HAP-1 (cell line): ENCODE data around the gene USP19.

Source experiments
- DNase-seq, 2 experiments: peaks; one replicate each; pipeline ENCODE4 v3.0.0-alpha.2; 2016 to 2020; ENCODE audit warnings: low spot score in 2 of 2
- H3K27me3 ChIP-seq: fragments of 250-450 bp; sonication (Bioruptor Pico); 2 replicates; pipeline ENCODE4 v1.5.1; 2020; ENCODE audit warnings: low read depth, mild to moderate bottlenecking, moderate library complexity
- H3K36me3 ChIP-seq: fragments of 250-450 bp; sonication (Bioruptor Pico); replicated peaks from 2 replicates; pipeline ENCODE4 v1.5.1; 2020; ENCODE audit warnings: mild to moderate bottlenecking
- H3K4me1 ChIP-seq: fragments of 250-450 bp; sonication (Bioruptor Pico); 2 replicates; pipeline ENCODE4 v1.5.1; 2020; ENCODE audit warnings: mild to moderate bottlenecking
- H3K4me3 ChIP-seq: fragments of 250-450 bp; sonication (Bioruptor Pico); 2 replicates; pipeline ENCODE4 v1.5.1; 2020; ENCODE audit warnings: mild to moderate bottlenecking, moderate library complexity
- H3K9me3 ChIP-seq: fragments of 250-450 bp; sonication (Bioruptor Pico); 2 replicates; pipeline ENCODE4 v1.5.1; 2020; ENCODE audit warnings: mild to moderate bottlenecking, moderate library complexity
- in situ Hi-C: fragments of 300-500 bp; cut with MboI; formaldehyde crosslinking; loops from 3 replicates; pipeline ENCODE4 v1.14.3; 2020; ENCODE audit warnings: low sequenced_read_pairs, inconsistent platforms, mixed read lengths

Gene USP19

DNA sequence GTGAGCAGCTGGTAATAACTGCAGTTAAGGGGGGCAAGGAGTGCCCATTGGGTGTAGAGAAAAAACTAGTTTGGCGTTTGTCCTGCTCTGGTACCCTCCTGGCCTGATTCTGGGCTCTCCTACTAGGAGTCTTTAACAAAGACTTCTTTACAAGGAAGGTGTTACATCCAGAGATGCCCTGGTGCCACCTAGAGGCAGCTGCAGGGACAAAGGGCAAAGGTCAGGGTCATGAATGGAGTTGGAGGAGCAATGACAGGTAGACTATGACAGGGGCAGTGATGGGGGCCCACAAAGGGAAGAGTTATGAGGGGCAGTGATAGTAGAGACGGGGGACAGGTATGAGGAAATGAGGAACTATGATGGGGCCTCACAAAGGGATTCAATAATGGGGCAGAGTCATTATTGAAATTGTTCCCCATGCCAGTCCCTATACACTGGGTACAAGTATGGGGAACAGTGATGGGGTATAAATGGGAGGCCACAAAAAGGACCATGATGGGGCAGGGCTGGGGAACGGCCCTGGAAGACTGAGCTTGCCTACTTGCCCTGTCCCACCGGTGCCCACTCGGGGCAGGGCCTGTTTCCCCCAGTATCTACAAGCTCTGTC lies 37.6 kb upstream of the USP19 start:
- in situ Hi-C loops, result loop anchor here (25.0 kb wide), 1 partner anchor 279 kb away; the partner anchor contains the start of gene NICN1
- H3K27me3 ChIP-seq, result no peaks in the 10 kb centered on the region
- H3K4me3 ChIP-seq, result no peak overlapping the region
- no peaks in the 10 kb centered on the region for H3K4me1 ChIP-seq
- H3K9me3 ChIP-seq, result no peaks in the 10 kb centered on the region
- peaks cover 6% of the 10 kb centered on the region for H3K36me3 ChIP-seq
- peak in 1 of 2 experiments; percentile 66 for DNase-seq

- in situ Hi-C loops, result loop anchor here (25.0 kb wide), 1 partner anchor 280 kb away; the partner anchor contains the start of gene NICN1
These were observed 36.7 kb upstream of the USP19 start for GRCh38 chr3:49157289-49157688.

DNA sequence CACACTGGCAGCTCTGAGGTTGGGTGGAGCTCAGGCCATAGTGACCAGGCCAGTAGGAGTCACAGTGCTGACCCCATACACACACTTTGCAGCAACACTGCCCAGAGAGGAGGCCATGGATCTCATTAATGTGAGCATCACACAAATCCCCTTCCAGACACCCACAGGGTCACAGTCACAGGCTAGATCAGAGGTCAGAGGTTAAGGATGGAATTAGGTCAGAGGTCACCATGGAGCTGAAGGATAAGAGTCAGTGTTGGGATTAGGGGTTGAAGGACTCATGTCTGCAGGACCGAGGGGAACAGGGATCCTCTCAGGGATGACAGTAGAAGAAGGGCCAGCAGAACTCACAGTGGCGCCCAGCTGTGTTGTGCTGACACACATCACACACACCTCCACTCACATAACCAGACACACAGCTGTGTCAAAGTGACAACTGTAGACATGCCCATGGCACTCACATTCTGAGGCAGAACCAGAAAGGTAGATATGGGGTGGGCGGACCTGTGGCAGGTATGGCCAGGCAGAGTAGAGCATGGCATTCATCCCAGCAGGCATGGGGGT lies 32.8 kb upstream of the USP19 start:
- DNase-seq, result no peak
- in situ Hi-C loops, result loop anchor here (25.0 kb wide), 1 partner anchor 284 kb away; the partner anchor contains the start of gene NICN1
- Histone ChIP-seq H3K27me3 (no peaks in the 10 kb centered on the region), H3K36me3 (no peaks in the 10 kb centered on the region), H3K4me1 (no peaks in the 10 kb centered on the region), H3K9me3 (no peaks in the 10 kb centered on the region), H3K4me3 (no peak overlapping the region)

More at GRCh38 chr3:49157289-49157688, 36.7 kb upstream of the USP19 start:
- Histone ChIP-seq H3K36me3 (no peaks in the 10 kb centered on the region; the same call in none of the 2 replicates), H3K27me3 (no peaks in the 10 kb centered on the region), H3K4me1 (no peaks in the 10 kb centered on the region), H3K9me3 (no peaks in the 10 kb centered on the region), H3K4me3 (no peak overlapping the region)
- DNase-seq, result no peak

GRCh38 chr3:49151610-49152009 lies 31.0 kb upstream of the USP19 start:
- in situ Hi-C loops, result loop anchor here (25.0 kb wide), 1 partner anchor 286 kb away; the partner anchor contains the start of gene NICN1
- Histone ChIP-seq H3K4me3 (no peak overlapping the region), H3K9me3 (no peaks in the 10 kb centered on the region), H3K36me3 (no peaks in the 10 kb centered on the region), H3K27me3 (no peaks in the 10 kb centered on the region), H3K4me1 (no peaks in the 10 kb centered on the region)
- DNase-seq, result no peak

GRCh38 chr3:49148159-49148558 lies 27.5 kb upstream of the USP19 start:
- Histone ChIP-seq H3K36me3 (no peaks in the 10 kb centered on the region), H3K27me3 (no peaks in the 10 kb centered on the region), H3K4me1 (no peaks in the 10 kb centered on the region), H3K4me3 (no peak overlapping the region), H3K9me3 (no peaks in the 10 kb centered on the region)
- no peak for DNase-seq
- in situ Hi-C loops, result no loop called here

DNA sequence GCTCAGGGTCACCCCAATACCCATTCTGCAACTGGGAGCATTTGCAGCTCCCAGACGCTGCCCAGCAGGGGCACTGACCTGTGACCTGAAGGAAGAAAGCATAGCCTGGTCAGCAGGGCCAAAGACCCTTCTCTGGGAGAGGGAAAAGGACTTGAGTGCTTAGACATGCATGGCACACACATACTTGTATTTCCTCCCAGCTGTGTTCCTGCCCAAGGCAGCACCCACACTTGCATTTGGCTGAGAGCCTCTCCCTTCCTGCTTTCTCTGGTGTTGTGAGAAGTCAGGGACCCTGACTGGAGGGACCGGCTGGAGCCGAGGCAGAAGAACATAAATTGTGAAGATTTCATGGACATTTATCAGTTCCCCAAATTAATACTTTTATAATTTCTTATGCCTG lies 19.5 kb upstream of the USP19 start:
- in situ Hi-C loops, result no loop called here
- Histone ChIP-seq H3K9me3 (no peaks in the 10 kb centered on the region), H3K36me3 (no peaks in the 10 kb centered on the region), H3K4me3 (no peak overlapping the region), H3K4me1 (no peaks in the 10 kb centered on the region), H3K27me3 (no peaks in the 10 kb centered on the region)
- DNase-seq, result no peak

DNA sequence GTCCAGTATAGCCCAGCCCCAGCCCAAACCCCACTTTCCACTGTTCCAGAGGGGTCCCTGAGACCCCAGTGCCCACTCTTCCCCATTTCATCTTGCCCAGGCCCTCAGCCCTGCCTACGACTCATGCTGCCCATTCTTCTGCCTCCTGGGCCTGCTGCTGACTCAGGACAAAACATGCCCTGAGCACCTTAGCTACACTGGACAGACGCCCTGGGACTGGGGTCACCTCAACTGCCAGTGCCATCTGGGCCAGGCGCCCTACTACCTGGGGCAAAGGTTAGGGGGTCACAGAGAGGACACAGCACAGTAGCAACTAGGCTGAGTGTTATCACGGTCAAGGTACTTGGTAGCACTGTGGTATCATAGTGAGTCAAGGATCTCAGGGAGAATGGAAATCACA lies 14.9 kb upstream of the USP19 start:
- in situ Hi-C loops, result no loop called here

GRCh38 chr3:49134471-49135265 lies 14.0 kb upstream of the USP19 start:
- H3K4me3 ChIP-seq, result no peak overlapping the region
- in situ Hi-C loops, result no loop called here

More for the DNA sequence above, 14.9 kb upstream of the USP19 start:
- Histone ChIP-seq H3K9me3 (no peaks in the 10 kb centered on the region), H3K36me3 (peaks cover 11% of the 10 kb centered on the region), H3K27me3 (no peaks in the 10 kb centered on the region), H3K4me1 (peaks cover 18% of the 10 kb centered on the region), H3K4me3 (no peak overlapping the region)
- no peak for DNase-seq

DNA sequence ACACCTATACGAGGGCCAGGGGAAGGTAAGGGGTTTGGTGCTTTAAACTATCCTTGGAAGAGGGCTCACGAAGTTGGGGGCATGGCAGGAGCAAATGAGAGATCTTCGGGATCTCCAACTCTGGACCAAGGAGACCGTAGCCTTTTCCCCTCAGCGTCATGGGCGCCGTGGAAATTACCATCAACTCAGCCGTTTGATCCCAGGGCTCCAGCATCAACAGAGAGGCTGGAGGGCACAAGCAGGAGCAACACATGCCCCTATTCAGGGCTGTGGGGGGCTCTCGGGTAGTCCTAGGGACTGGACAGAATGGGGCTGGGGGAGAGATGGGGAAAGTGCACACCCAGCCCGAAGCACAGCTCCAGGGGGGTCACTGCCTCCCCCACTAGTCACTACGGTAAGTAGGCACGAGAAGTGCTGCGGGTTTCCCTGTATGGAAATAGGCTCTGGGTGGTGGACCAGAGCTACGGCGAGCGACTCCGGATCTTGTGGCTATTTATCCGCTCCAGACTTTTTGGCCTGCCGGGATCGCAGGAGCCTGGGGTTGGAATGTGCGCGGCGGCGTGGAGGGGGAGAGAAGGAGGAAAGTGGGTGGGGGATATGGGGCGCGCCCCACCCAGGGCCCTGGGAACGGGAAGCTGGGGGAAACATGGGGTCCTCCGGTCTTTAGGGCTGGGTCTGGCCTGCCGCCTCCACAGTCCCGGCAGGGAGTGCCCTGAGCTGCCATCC lies 12.8 kb upstream of the USP19 start:
- H3K36me3 ChIP-seq, result peaks cover 14% of the 10 kb centered on the region
- H3K4me1 ChIP-seq, result peaks cover 18% of the 10 kb centered on the region
- in situ Hi-C loops, result no loop called here
- peak overlapping the region; percentile 65 for H3K4me3 ChIP-seq
- no peaks in the 10 kb centered on the region for H3K9me3 ChIP-seq
- DNase-seq, result peak; percentile 83 to 93
- H3K27me3 ChIP-seq, result no peaks in the 10 kb centered on the region

More at GRCh38 chr3:49134471-49135265, 14.0 kb upstream of the USP19 start:
- no peaks in the 10 kb centered on the region for H3K9me3 ChIP-seq
- DNase-seq, result no peak
- peaks cover 14% of the 10 kb centered on the region for H3K36me3 ChIP-seq
- peaks cover 18% of the 10 kb centered on the region for H3K4me1 ChIP-seq
- H3K27me3 ChIP-seq, result no peaks in the 10 kb centered on the region

GRCh38 chr3:49132437-49133225 lies 12.0 kb upstream of the USP19 start, which contains the start of gene LAMB2:
TSS of gene LAMB2 (minus strand) at chr3:49133050. CDS start at chr3:49132867, 183 bp downstream.
- Histone ChIP-seq H3K27me3 (no peaks in the 10 kb centered on the region), H3K4me1 (peaks cover 18% of the 10 kb centered on the region), H3K9me3 (no peaks in the 10 kb centered on the region), H3K4me3 (peak within 1 kb of the TSS; percentile 65), H3K36me3 (peaks cover 14% of the 10 kb centered on the region)
- peak; percentile 63 to 88 for DNase-seq
- in situ Hi-C loops, result no loop called here

DNA sequence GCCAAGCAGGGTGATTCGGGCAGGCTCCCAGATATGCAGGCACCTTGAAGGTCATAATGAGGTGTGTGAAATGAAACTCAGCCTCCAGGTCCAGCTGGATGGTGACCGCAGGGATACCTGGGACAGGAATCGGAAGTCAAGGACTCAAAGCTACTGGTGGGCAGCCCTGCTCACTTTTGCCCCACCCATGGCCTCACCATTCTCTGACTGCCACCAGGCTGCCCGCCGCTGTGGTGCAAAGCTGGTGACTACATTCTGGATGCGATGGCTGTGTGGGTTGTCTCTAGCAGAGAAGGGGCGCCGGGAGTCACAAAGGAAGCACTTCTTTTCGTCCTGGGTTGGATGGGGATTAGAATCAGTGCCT lies 11.4 kb upstream of the USP19 start:
- DNase-seq, result no peak
- Histone ChIP-seq H3K36me3 (peaks cover 14% of the 10 kb centered on the region), H3K4me1 (peaks cover 18% of the 10 kb centered on the region), H3K4me3 (peak overlapping the region; percentile 65), H3K9me3 (no peaks in the 10 kb centered on the region), H3K27me3 (no peaks in the 10 kb centered on the region)
- in situ Hi-C loops, result no loop called here

DNA sequence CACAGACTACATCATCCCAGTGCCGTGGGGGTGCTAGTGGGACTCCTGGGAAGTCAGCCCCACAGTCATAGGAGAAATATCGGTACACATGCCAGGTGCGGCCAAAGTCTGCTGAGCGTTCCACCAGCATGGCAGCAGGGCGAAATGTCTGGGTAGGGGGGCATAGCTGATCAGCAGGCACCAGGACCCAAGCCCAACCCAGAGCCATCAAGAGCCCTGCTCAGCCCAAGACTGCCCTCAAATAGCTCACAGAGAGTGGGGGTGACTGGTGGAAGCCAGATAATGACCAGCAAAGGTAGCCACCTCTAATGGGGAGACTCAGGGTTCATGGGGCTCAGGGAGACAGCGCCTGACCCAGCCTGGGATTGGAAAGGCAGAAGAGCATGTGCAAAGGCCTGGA lies 11.0 kb upstream of the USP19 start:
- Histone ChIP-seq H3K4me3 (no peak overlapping the region), H3K36me3 (peaks cover 14% of the 10 kb centered on the region), H3K9me3 (no peaks in the 10 kb centered on the region), H3K27me3 (no peaks in the 10 kb centered on the region), H3K4me1 (peaks cover 18% of the 10 kb centered on the region)
- in situ Hi-C loops, result no loop called here
- DNase-seq, result no peak

GRCh38 chr3:49131040-49131439 lies 10.4 kb upstream of the USP19 start:
- H3K4me3 ChIP-seq, result no peak overlapping the region
- in situ Hi-C loops, result no loop called here
- no peak for DNase-seq
- H3K27me3 ChIP-seq, result no peaks in the 10 kb centered on the region
- H3K9me3 ChIP-seq, result no peaks in the 10 kb centered on the region
- H3K36me3 ChIP-seq, result peaks cover 14% of the 10 kb centered on the region
- H3K4me1 ChIP-seq, result peaks cover 18% of the 10 kb centered on the region
